ENCODE results near the gene SAFB2.

GRCh38 chr19:5621945-5622464 is 571 bp downstream of the SAFB2 start:
- TF ChIP-seq, protein P1, sequence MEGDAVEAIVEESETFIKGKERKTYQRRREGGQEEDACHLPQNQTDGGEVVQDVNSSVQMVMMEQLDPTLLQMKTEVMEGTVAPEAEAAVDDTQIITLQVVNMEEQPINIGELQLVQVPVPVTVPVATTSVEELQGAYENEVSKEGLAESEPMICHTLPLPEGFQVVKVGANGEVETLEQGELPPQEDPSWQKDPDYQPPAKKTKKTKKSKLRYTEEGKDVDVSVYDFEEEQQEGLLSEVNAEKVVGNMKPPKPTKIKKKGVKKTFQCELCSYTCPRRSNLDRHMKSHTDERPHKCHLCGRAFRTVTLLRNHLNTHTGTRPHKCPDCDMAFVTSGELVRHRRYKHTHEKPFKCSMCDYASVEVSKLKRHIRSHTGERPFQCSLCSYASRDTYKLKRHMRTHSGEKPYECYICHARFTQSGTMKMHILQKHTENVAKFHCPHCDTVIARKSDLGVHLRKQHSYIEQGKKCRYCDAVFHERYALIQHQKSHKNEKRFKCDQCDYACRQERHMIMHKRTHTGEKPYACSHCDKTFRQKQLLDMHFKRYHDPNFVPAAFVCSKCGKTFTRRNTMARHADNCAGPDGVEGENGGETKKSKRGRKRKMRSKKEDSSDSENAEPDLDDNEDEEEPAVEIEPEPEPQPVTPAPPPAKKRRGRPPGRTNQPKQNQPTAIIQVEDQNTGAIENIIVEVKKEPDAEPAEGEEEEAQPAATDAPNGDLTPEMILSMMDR (IDR thresholded peaks at IDR 0.05; ENCODE audit: poor library complexity, severe bottlenecking) = no peak
- TF ChIP-seq EZH2 (IDR thresholded peaks at IDR 0.05; ENCODE audit: borderline replicate concordance, insufficient read depth, low read length, poor library complexity, severe bottlenecking) = no peak
- TF ChIP-seq TAF1 (IDR thresholded peaks at IDR 0.05; ENCODE audit: low read depth) = no peak
- TF ChIP-seq POLR2AphosphoS5 (IDR thresholded peaks at IDR 0.05) = no peak
- no peak for TF ChIP-seq RAD21 (conservative IDR thresholded peaks at IDR 0.05)
- TF ChIP-seq MXI1 (conservative IDR thresholded peaks at IDR 0.05; ENCODE audit: poor library complexity, severe bottlenecking) = no peak
- no peak for TF ChIP-seq EP300 (conservative IDR thresholded peaks at IDR 0.05; ENCODE audit: poor library complexity, severe bottlenecking)
- TF ChIP-seq REST (IDR thresholded peaks at IDR 0.05; ENCODE audit: borderline replicate concordance) = no peak
- no peak for TF ChIP-seq SMC3 (conservative IDR thresholded peaks at IDR 0.05; ENCODE audit: poor library complexity)
